ENCODE results near the gene TNNI2. TPM values are rescaled to one million over a fixed set of nuclear protein-coding genes. Genes with fewer than 3 reads are reported as not detected.
A peak's percentile ranks its signal among the peaks of the same experiment; 100 is the strongest.

The TNNI2 gene
- total and polyA plus RNA-seq, 10 donors = 2.3 to 21.8 (median 6.7) TPM

DNA sequence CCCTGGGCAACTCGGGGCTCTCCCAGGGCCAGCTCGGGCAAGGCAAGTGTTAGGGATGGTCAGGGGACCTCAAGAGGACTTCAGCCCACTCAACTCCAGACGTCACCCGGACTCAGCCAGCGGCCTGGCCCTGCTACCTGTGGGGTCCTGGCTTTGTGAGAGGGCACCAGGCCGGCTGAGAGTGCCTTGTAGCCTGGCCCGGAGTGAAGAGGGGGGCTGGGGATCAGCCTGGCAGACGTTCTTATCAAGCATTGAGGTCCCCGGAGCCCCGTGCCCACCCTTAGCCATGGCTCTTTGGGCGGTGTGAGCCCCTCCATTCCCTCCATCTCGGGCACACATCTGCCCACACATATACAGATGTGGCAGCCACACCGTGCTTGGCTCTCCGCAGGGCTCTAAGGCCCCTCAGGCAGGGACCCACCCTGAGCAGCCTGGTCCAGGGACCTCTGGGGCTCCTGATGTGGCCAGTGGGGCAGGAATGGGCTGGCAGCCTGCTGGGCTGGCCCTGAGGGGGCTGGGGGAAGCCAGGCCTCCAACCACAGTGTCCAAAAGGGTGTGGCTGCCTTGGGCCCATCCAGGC lies 29.4 kb downstream of the TNNI2 start:
- Histone ChIP-seq H3K4me3 (peak overlapping the region; percentile 19 to 71 (median 46)), H3K27ac (peak overlapping the region; percentile 34 to 87 (median 81)), H3K4me1 (peaks cover 29 to 100% (median 85%) of the 10 kb centered on the region in 6 donors), H3K36me3 (peaks cover 0 to 54% (median 4%) of the 10 kb centered on the region in 6 donors), H3K27me3 (replicated peaks in 1 of 7) (no peaks in the 10 kb centered on the region), H3K9me3 (no peaks in the 10 kb centered on the region)
- WGBS, 5 donors = 74 to 95% (median 89%) methylated on average over 8 to 14 of the region's 14 CpGs
- intact Hi-C loops (cut with DNase I; ENCODE audit: low total_unique reads) = no loop called here
- no peak for TF ChIP-seq POLR2A (IDR thresholded peaks at IDR 0.05)
- TF ChIP-seq, protein P1, sequence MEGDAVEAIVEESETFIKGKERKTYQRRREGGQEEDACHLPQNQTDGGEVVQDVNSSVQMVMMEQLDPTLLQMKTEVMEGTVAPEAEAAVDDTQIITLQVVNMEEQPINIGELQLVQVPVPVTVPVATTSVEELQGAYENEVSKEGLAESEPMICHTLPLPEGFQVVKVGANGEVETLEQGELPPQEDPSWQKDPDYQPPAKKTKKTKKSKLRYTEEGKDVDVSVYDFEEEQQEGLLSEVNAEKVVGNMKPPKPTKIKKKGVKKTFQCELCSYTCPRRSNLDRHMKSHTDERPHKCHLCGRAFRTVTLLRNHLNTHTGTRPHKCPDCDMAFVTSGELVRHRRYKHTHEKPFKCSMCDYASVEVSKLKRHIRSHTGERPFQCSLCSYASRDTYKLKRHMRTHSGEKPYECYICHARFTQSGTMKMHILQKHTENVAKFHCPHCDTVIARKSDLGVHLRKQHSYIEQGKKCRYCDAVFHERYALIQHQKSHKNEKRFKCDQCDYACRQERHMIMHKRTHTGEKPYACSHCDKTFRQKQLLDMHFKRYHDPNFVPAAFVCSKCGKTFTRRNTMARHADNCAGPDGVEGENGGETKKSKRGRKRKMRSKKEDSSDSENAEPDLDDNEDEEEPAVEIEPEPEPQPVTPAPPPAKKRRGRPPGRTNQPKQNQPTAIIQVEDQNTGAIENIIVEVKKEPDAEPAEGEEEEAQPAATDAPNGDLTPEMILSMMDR (IDR thresholded peaks at IDR 0.05 in 8 of 11, conservative IDR thresholded peaks at IDR 0.05 in 3 of 11) = no peak
- no peak for TF ChIP-seq POLR2AphosphoS5 (IDR thresholded peaks at IDR 0.05)
- DNase-seq = no peak

DNA sequence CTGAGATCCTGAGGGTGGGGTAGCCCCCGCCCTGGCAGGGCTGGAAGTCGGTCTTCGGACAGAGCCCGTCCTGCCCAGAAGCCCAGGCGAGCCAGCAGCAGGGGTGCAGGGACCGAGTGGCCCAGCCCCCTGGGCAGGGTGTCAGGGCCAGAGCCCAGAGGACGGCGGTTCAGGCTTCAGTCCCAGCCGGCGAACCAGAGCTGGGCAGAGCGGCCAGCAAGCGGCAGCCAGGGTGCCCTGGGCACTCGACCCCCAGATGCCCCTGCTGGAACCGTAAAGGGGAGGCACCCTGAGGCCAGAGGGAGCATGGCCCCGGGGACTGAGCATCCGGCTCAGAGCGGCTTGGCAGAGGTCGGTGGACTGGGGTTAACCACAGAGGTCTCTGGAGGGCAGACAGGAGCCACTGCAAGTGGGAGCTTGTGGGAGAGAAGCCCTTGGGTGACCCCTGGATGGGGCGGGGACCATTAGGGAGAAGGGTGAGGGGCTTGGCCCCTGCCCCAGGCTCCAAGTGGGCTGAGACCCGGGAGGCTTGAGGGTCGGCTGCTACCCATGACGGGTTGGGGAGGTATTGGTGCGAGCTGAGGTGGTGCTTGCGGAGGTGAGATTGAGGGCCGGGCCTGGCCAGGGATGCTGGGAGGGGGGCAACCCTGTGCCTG lies 30.0 kb downstream of the TNNI2 start:
- DNase-seq = peak; percentile 80
- H3K27me3 ChIP-seq (replicated peaks in 1 of 7) = no peaks in the 10 kb centered on the region
- peaks cover 28 to 99% (median 79%) of the 10 kb centered on the region in 6 donors for H3K4me1 ChIP-seq
- H3K36me3 ChIP-seq = peaks cover 0 to 48% (median 2%) of the 10 kb centered on the region in 6 donors
- H3K4me3 ChIP-seq = peak overlapping the region; percentile 19 to 71 (median 46)
- H3K27ac ChIP-seq = peak overlapping the region; percentile 34 to 87 (median 81)
- TF ChIP-seq POLR2A (IDR thresholded peaks at IDR 0.05) (no peak), POLR2AphosphoS5 (IDR thresholded peaks at IDR 0.05) (peak; percentile 59 to 83 (median 77))
- TF ChIP-seq, protein P1 (IDR thresholded peaks at IDR 0.05 in 8 of 11, conservative IDR thresholded peaks at IDR 0.05 in 3 of 11) = no peak
- 48 to 88% (median 65%) methylated on average over 20 to 25 of the region's 25 CpGs for WGBS, 5 donors
- intact Hi-C loops (cut with DNase I; ENCODE audit: low total_unique reads) = no loop called here
- no peaks in the 10 kb centered on the region for H3K9me3 ChIP-seq

DNA sequence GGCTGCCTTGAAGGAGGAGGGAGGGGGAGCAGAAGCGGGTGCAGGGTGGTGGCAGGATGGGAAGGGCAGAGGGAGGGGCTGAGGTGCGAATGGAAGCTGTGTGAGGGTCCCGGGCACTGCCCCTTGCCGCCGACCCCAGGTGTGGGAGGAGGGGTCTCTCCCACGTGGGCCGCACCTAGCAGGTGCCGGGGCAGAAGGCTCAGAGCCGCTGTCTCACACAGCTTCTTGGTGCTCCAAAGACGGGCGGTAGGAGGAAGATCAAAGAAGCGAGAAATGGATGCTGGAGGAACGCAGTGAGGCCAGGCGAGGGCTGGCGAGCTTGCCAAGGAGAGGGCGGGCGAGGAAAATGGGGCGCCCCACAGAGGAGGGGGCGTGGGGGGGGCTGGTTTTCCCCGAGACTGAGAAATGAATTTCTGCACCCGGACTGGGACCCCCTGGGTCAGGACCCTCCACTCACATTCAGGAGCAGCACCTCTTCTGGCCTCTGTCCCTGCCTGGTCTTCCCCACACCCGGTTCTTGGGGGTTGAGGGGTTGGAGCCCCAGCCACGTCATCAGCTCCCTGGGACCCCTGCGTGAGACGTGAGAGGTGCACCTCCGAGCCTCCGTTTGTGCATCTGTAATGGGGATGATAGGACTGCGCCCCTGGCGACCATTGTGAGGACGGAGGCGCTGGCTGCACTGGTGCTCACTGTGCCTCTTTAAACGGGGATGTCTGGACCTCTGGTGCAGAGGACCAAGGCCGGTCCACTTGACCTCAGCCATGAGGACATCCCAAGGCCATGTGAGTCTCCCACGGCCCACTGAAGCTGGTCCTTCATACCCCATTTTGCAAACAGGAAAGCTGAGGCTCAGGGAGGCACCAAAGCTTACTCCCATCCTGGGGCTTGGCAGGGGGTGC lies 30.9 kb downstream of the TNNI2 start:
- WGBS, 5 donors = 67 to 73% (median 70%) methylated on average over 22 to 34 of the region's 34 CpGs
- intact Hi-C loops (cut with DNase I; ENCODE audit: low total_unique reads) = no loop called here
- H3K36me3 ChIP-seq = peaks cover 0 to 52% (median 2%) of the 10 kb centered on the region in 6 donors
- H3K9me3 ChIP-seq = no peaks in the 10 kb centered on the region
- peak; percentile 84 for DNase-seq
- peak; percentile 66 to 83 (median 80) for TF ChIP-seq POLR2AphosphoS5 (IDR thresholded peaks at IDR 0.05)
- TF ChIP-seq POLR2A (IDR thresholded peaks at IDR 0.05) = no peak
- TF ChIP-seq, protein P1 (IDR thresholded peaks at IDR 0.05 in 8 of 11, conservative IDR thresholded peaks at IDR 0.05 in 3 of 11) = peak in 8 of 11 experiments; percentile 19 to 53 (median 38)
- H3K27me3 ChIP-seq (replicated peaks in 1 of 7) = no peaks in the 10 kb centered on the region
- H3K27ac ChIP-seq = peak overlapping the region; percentile 34 to 87 (median 81)
- peaks cover 28 to 96% (median 73%) of the 10 kb centered on the region in 6 donors for H3K4me1 ChIP-seq
- peak overlapping the region; percentile 19 to 71 (median 46) for H3K4me3 ChIP-seq

Data from spleen (tissue), 11 donors.